BLaER1 (cell line): Measurements from ENCODE around the gene RDX.
"Not testable (repeated sequence)": the region's sequence is repeated elsewhere in the genome, so short reads cannot be mapped to it uniquely, and the experiment has no call there.

Experiments used
- H3K27ac ChIP-seq: shearing (Covaris generic); formaldehyde crosslinking; 2 replicates; pipeline ENCODE4 v1.8.1; 2022
- H3K27me3 ChIP-seq: shearing (Covaris generic); formaldehyde crosslinking; 2 replicates; pipeline ENCODE4 v1.8.1; 2022
- H3K36me3 ChIP-seq: shearing (Covaris generic); formaldehyde crosslinking; 2 replicates; pipeline ENCODE4 v1.8.1; 2022
- H3K4me1 ChIP-seq: shearing (Covaris generic); formaldehyde crosslinking; 2 replicates; pipeline ENCODE4 v1.8.1; 2022
- H3K4me2 ChIP-seq: shearing (Covaris generic); formaldehyde crosslinking; 2 replicates; pipeline ENCODE4 v1.8.1; 2022
- H3K4me3 ChIP-seq: shearing (Covaris generic); formaldehyde crosslinking; 2 replicates; pipeline ENCODE4 v1.8.1; 2022
- H3K9ac ChIP-seq: shearing (Covaris generic); formaldehyde crosslinking; 2 replicates; pipeline ENCODE4 v1.8.1; 2022
- H3K9me3 ChIP-seq: shearing (Covaris generic); formaldehyde crosslinking; 2 replicates; pipeline ENCODE4 v1.8.1; 2022
- H4K20me1 ChIP-seq: shearing (Covaris generic); formaldehyde crosslinking; 2 replicates; pipeline ENCODE4 v1.8.1; 2022
- Cebpa-rat ChIP-seq: shearing (Covaris generic); IDR thresholded peaks from 2 replicates; pipeline ENCODE4 v1.8.1; 2022

Gene RDX

DNA sequence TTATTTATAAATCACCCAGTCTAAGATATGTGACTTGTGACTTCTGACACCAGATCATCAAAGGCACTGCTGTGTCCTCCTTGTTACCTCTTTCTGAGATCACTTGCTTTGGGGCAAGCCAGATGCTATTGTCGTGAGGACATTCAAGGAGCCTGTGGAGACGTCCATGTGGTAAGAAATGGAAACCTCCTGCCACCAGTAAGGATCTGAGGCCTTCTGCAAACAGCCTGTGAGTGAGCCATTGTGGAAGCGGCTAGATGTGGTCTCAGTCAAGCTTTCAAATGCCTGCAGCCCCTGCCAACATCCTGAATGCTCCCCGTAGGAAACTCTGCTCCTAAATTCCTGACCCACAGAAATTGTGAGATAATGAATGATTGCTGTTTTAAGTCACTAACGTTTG is 11.7 kb upstream of the RDX start:
- no peak overlapping the region for H3K4me2 ChIP-seq
- H3K36me3 ChIP-seq = no peaks in the 10 kb centered on the region
- H4K20me1 ChIP-seq = no peaks in the 10 kb centered on the region
- TF ChIP-seq Cebpa-rat = no peak
- H3K27me3 ChIP-seq = no peaks in the 10 kb centered on the region
- no peaks in the 10 kb centered on the region for H3K4me1 ChIP-seq
- no peak overlapping the region for H3K27ac ChIP-seq
- no peak overlapping the region for H3K9ac ChIP-seq
- H3K4me3 ChIP-seq = no peak overlapping the region
- no peaks in the 10 kb centered on the region for H3K9me3 ChIP-seq

DNA sequence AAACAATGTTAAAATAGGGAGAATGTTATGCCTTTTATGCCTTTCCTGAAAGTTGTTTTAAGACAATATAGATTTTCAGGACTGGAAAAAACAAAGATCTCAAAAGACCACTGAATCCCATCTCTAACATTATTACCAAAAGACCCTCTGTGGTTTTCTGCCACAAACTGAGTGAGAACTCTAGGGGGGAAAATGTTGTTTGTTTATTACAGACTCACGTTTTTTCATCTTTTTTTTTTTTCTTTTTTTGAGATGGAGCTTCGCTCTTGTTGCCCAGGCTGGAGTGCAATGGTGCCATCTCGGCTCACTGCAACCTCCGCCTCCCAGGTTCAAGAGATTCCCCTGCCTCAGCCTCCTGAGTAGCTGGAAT is 9.6 kb upstream of the RDX start:
- H3K4me2 ChIP-seq, H3K27me3 ChIP-seq, H3K27ac ChIP-seq, H3K9me3 ChIP-seq, H3K9ac ChIP-seq, H3K4me3 ChIP-seq, H3K4me1 ChIP-seq, H3K36me3 ChIP-seq, H4K20me1 ChIP-seq: not testable (repeated sequence)

DNA sequence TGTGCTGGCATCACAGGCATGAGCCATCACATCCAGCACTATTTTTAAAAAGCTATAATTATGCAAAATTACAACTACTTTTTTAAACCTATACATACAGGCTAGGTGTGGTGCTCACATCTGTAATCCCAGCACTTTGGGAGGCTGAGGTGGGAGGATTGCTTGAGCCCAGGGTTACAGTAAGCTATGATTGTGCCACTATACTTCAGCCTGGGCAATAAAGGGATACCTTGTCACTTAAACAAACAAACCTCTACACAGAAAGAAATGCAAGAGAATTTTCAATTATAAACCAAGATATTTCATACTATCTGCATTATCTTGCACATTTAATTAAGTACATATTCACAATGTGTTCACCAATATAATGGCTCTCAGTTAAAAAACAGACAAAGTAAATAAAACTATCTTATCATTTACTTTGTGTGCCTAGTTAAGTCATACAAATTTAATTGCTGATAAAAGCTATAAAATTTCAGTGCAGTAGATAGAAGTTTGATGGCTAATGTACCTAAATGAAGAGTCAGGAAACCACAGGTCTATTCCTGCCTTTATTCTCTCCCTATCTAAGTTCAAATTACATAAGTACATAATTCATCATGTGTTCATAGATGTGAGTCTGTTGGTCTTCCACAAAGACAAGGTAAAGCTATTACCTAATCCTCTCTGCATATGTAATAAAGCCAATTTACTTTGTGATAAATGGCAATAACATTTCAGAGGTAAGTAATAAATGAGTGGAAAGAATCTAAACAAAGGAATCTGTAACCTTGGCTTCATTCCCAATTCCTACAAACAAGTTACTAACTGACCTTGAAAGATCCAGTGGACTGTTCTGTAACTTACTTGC is 9.0 kb upstream of the RDX start:
- no peak for TF ChIP-seq Cebpa-rat
- Histone ChIP-seq H3K36me3 (no peaks in the 10 kb centered on the region), H3K27ac (no peak overlapping the region), H3K9me3 (peaks cover 5% of the 10 kb centered on the region; the same call in 1 of the 2 replicates), H3K4me2 (no peak overlapping the region), H3K4me3 (no peak overlapping the region), H3K4me1 (no peaks in the 10 kb centered on the region), H3K9ac (no peak overlapping the region), H4K20me1 (no peaks in the 10 kb centered on the region), H3K27me3 (no peaks in the 10 kb centered on the region)

DNA sequence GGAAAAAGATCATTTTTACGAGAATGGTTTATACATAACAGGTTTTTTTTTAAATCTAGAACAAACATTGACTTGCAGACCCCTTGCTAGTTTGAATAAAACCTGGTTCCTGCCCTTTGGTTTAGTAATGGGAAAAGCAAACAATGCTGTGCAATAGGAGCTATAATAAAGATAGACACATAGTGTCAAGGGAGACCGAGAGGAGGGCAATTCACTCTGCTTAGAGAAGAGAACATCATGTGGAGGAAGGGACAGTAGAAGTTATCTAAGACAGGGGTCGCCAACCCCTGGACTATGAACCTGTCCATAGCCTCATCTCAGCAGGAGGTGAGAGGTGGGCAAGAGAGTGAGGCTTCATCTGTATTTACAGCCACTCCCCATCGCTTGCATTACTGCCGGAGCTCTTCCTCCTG is 7.0 kb upstream of the RDX start:
- no peak overlapping the region for H3K4me2 ChIP-seq
- no peak overlapping the region for H3K9ac ChIP-seq
- H3K4me3 ChIP-seq = no peak overlapping the region
- H3K4me1 ChIP-seq = no peaks in the 10 kb centered on the region
- no peaks in the 10 kb centered on the region for H4K20me1 ChIP-seq
- H3K9me3 ChIP-seq = peaks cover 5% of the 10 kb centered on the region; the same call in 1 of the 2 replicates
- no peak for TF ChIP-seq Cebpa-rat
- no peaks in the 10 kb centered on the region for H3K27me3 ChIP-seq
- no peak overlapping the region for H3K27ac ChIP-seq
- no peaks in the 10 kb centered on the region for H3K36me3 ChIP-seq

DNA sequence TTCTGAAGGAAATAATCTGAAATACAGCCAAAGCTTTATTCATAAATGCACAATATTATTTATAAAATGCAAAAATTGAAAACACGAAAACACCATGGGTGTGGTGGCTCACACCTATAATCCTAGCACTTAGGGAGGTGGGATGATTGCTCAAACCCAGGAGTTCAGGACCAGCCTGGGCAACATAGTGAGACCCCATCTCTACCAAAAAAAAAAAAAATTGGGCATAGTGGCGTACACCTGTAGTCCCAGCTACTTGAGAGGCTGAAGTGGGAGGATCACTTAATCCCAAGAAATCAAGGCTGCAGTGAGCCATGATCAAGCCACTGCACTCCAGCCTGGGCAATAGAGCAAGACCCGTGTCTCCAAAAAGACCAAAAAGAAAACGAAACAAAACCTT is 5.2 kb upstream of the RDX start:
- H3K4me1 ChIP-seq = peaks cover 12% of the 10 kb centered on the region
- H3K4me2 ChIP-seq = no peak overlapping the region
- H3K27me3 ChIP-seq = no peaks in the 10 kb centered on the region
- no peak overlapping the region for H3K27ac ChIP-seq
- H3K36me3 ChIP-seq = no peaks in the 10 kb centered on the region
- H3K4me3 ChIP-seq = no peak overlapping the region
- peaks cover 5% of the 10 kb centered on the region; the same call in 1 of the 2 replicates for H3K9me3 ChIP-seq
- TF ChIP-seq Cebpa-rat = no peak
- no peak overlapping the region for H3K9ac ChIP-seq
- H4K20me1 ChIP-seq = no peaks in the 10 kb centered on the region

DNA sequence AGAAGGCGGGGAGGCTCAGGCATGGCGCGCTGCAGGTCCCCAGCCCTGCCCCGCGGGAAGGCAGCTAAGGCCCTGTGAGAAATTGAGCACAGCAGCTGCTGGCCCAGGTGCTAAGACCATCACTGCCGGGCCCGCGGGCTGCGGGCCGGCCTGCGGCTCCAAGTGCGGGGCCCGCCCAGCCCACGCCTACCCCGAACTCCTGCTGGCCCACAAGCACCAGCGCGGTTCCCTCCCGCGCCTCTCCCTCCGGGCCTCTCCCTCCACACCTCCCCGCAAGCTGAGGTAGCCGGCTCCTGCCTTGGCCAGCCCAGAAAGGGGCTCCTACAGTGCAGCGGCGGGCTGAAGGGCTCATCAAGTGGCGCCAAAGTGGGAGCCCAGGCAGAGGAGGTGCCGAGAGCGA is 4.6 kb upstream of the RDX start:
- H3K36me3 ChIP-seq = no peaks in the 10 kb centered on the region
- H3K4me3 ChIP-seq = no peak overlapping the region
- H3K27me3 ChIP-seq = no peaks in the 10 kb centered on the region
- peaks cover 5% of the 10 kb centered on the region; the same call in 1 of the 2 replicates for H3K9me3 ChIP-seq
- H3K4me1 ChIP-seq = peaks cover 12% of the 10 kb centered on the region
- H3K9ac ChIP-seq = no peak overlapping the region
- no peak overlapping the region for H3K27ac ChIP-seq
- H4K20me1 ChIP-seq = 0 out of 2 replicates have a peak, but pooled peaks cover under 1% of the 10 kb centered on the region
- H3K4me2 ChIP-seq = no peak overlapping the region
- TF ChIP-seq Cebpa-rat = no peak

DNA sequence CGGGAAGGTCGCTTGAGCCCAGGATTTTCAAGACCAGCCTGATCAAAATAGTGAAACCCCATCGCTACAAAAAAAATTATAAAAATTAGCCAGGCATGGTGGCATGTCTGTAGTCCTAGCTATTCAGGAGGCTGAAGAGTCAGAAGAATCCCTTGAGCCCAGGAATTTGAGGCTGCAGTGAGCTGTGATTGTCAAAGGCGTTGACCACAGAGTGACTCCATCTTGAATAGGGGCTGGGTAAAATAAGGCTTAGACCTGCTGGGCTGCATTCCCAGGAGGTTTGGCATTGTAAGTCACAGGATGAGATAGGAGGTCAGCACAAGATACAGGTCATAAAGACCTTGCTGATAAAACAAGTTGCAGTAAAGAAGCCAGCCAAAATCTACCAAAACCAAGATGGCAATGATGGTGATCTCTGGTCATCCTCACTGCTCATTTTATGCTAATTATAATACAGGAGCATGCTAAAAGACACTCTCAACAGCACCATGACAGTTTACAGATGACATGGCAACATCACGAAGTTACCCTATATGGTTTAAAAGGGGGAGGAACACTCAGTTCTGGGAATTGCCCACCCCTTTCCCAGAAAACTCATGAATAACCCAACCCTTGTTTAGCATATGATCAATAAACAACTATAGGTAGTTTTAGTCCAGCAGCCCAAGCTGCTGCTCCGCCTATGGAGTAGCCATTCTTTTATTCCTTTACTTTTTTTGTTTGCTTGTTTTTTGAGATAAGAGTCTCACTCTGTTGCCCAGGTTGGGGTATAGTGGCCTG is 2.8 kb upstream of the RDX start:
- no peak for TF ChIP-seq Cebpa-rat
- Histone ChIP-seq H4K20me1 (peaks cover 19% of the 10 kb centered on the region), H3K4me2 (no peak overlapping the region), H3K36me3 (no peaks in the 10 kb centered on the region), H3K9me3 (peaks cover 5% of the 10 kb centered on the region; the same call in 1 of the 2 replicates), H3K9ac (no peak overlapping the region), H3K4me1 (peaks cover 23% of the 10 kb centered on the region), H3K27ac (no peak overlapping the region), H3K4me3 (no peak overlapping the region), H3K27me3 (no peaks in the 10 kb centered on the region)

DNA sequence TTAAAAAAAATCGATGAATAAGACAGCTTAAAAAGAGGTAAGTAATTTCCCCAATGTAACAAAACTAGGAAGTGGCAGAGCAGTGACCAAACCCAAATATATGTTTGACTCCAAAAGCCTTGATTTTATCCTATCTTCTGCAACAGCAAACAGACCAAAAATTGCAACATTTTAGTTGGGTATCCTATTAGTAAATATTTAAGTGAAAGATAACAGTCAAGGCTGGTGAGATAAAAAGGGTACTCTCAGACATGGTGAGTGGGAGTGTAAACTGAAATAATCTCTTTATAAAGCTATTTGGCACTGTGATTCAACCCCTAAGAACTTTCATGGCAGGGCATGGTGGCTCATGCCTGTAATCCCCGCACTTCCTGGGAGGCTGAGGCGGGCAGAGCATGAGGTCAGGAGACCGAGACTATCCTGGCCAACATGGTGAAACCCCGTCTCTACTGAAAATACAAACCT is 1.9 kb upstream of the RDX start:
- H3K27me3 ChIP-seq = no peaks in the 10 kb centered on the region
- peaks cover 28% of the 10 kb centered on the region for H4K20me1 ChIP-seq
- TF ChIP-seq Cebpa-rat = no peak
- H3K9me3 ChIP-seq = peaks cover 5% of the 10 kb centered on the region; the same call in 1 of the 2 replicates
- no peak overlapping the region for H3K27ac ChIP-seq
- H3K4me1 ChIP-seq = peaks cover 31% of the 10 kb centered on the region
- no peak overlapping the region for H3K9ac ChIP-seq
- no peak overlapping the region for H3K4me2 ChIP-seq
- H3K36me3 ChIP-seq = no peaks in the 10 kb centered on the region
- no peak overlapping the region for H3K4me3 ChIP-seq

DNA sequence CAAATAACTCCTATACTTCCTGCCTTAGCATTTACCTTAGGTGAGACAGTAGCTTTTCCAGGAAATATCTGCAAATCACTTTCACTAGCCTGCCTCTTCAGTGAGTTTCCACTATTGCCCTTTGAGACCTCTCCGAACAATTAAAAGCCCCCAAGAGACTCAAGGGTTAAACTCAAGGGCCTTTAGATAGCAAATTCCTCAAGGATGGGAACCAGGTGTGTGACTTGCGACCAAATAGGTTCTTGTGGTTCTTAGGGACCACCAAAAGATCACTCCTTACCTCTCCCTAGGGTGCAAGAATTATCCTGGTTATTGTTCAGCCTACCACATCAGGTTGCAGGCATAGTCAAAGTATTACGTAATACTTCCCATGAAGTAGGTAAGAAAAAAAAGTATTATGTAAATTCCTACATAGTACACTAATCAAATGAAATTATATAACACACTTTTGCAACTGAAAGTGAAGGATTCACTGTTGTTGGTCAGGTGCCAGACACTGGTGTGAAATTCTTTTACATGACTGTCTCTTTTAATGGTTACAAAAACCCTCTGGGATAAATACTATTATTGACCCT is 1.4 kb upstream of the RDX start:
- no peak overlapping the region for H3K4me3 ChIP-seq
- no peak overlapping the region for H3K9ac ChIP-seq
- no peak overlapping the region for H3K4me2 ChIP-seq

More for the DNA sequence above, 1.4 kb upstream of the RDX start:
- Histone ChIP-seq H3K27me3 (no peaks in the 10 kb centered on the region), H3K36me3 (no peaks in the 10 kb centered on the region), H3K4me1 (peaks cover 34% of the 10 kb centered on the region), H3K27ac (no peak overlapping the region), H3K9me3 (peaks cover 5% of the 10 kb centered on the region; the same call in 1 of the 2 replicates), H4K20me1 (peaks cover 33% of the 10 kb centered on the region)
- peak; percentile 88; the same call in 1 of the 2 replicates for TF ChIP-seq Cebpa-rat
